Measurements from ENCODE around the gene SLC6A11.

- TF ChIP-seq, protein P1, sequence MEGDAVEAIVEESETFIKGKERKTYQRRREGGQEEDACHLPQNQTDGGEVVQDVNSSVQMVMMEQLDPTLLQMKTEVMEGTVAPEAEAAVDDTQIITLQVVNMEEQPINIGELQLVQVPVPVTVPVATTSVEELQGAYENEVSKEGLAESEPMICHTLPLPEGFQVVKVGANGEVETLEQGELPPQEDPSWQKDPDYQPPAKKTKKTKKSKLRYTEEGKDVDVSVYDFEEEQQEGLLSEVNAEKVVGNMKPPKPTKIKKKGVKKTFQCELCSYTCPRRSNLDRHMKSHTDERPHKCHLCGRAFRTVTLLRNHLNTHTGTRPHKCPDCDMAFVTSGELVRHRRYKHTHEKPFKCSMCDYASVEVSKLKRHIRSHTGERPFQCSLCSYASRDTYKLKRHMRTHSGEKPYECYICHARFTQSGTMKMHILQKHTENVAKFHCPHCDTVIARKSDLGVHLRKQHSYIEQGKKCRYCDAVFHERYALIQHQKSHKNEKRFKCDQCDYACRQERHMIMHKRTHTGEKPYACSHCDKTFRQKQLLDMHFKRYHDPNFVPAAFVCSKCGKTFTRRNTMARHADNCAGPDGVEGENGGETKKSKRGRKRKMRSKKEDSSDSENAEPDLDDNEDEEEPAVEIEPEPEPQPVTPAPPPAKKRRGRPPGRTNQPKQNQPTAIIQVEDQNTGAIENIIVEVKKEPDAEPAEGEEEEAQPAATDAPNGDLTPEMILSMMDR (optimal IDR thresholded peaks at IDR 0.05 in 1 of 3, IDR thresholded peaks at IDR 0.05 in 1 of 3, conservative IDR thresholded peaks at IDR 0.05 in 1 of 3; ENCODE audit: extremely low read depth in 1 of 3, insufficient read depth in 2 of 3, low read length in 3 of 3) = no peak
- TF ChIP-seq EZH2 (IDR thresholded peaks at IDR 0.05; ENCODE audit: low read length) = no peak
Measured at GRCh38 chr3:10867384-10867783, 51.4 kb downstream of the SLC6A11 start.
